Activated CD4-positive, CD25-positive, alpha-beta regulatory T cell (primary cell): ENCODE results near the gene SEMA6C.
"Not testable (repeated sequence)": the region's sequence is repeated elsewhere in the genome, so short reads cannot be mapped to it uniquely, and the experiment has no call there.

Source experiments
- DNase-seq, 4 experiments: peaks; one replicate each; lab custom pipeline; 2025; lab: John Stamatoyannopoulos, UW

SEMA6C gene

GRCh38 chr1:151128800-151129199 lies 17.6 kb downstream of the SEMA6C start:
- DNase-seq, result no peak

- no peak for DNase-seq
Observed at GRCh38 chr1:151124763-151125403, 21.5 kb downstream of the SEMA6C start.

DNA sequence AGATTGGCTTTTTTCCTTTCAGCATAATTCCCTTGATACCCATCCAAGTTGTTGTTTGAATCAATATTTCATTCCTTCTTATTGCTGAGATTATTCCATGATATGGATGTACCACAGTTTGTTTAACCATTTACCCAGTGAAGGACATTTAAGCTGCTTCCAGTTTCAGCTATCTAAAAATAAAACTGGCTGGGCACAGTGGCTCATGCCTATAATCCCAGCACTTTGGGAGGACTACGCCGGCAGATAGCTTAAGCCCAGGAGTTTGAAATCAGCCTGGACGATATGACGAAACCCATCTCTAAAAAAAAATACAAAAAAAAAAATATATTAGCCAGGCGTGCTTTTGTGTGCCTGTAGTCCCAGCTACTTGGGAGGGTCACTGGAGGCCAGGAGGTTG lies 32.6 kb downstream of the SEMA6C start:
- DNase-seq, result no peak

DNA sequence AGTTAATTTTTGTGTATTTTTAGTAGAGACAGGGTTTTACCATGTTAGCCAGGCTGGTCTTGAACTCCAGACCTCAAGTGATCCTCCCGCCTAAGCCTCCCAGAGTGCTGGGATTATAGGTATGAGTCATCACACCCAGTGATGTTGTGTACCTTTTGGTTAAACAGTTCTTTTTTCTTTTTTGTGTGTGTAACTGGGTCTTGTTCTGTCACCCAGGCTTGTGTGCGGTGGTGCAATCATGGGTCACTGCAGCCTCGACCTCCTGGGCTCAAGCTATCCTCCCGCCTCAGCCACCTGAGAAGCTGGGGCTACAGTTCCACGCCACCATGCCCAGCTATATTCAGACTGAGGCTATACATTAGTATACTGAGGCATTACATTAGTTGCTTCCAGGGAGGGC lies 38.1 kb downstream of the SEMA6C start:
- no peak for DNase-seq

DNA sequence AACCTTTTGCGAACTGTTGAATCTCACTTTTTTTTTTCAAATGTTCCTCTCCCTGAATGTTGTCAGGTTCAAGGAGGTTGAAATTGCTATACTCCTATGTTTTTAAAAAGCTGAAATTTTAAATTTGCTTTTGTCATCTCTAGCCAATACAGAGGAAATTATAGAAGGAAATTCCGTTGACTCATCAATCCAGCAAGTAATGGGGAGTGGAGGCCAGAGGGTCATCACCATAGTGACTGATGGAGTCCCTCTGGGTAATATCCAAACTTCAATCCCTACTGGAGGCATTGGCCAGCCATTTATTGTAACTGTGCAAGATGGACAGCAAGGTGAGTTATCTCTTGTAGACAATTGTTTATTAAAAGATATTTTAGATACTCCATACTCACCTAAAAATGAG lies 39.5 kb downstream of the SEMA6C start:
- DNase-seq, result no peak

GRCh38 chr1:151104630-151105029 lies 41.8 kb downstream of the SEMA6C start:
- DNase-seq, result no peak

DNA sequence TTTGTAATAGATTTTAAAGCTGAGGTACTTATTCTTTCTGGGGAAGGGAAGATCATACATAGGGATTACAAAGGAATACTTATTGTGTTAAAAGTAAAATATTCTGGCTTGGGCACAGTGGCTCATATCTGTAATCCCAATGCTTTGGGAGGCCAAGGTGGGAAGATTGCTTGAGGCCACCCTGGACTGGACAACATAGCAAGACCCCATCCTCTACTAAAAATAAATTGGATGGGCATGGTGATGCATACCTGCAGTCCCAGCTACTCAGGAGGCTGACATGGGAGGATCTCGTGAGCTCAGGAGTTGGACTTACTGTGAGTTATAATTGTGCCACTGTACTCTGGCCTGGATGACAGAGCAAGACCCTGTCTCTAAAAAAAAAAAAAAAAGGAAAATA lies 48.3 kb downstream of the SEMA6C start:
- DNase-seq, result no peak

GRCh38 chr1:151097426-151097825 lies 49.0 kb downstream of the SEMA6C start:
- DNase-seq, result not testable (repeated sequence)

DNA sequence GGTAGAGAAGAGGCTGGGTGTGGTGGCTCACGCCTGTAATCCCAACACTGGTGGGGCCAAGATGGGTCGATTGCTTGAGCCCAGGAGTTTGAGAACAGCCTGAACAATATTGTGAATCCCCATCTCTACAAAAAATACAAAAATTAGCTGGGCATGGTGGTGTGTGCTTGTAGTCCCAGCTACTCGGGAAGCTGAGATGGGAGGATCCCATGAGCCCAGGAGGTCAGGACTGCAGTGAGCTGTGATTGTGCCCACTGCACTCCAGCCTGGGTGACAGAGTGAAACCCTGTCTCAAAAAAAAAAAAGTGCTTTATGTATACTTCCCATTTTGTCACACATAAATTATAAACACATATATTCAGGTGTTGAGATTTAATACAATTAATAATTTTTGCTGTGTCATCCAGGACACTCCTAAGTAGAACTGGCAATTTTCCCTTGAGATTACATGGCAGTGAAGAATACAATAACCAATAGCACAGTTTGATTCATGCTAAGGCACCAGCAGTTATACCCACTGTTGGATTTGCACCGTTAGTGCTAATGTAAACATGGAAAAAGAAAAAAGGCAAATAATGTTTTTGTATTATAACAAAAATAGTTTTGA lies 60.4 kb downstream of the SEMA6C start:
- no peak for DNase-seq
